HL-60 (cell line): Measurements from ENCODE around the gene TACR2.

ENCODE experiments used
- GABPA ChIP-seq: IDR thresholded peaks from 2 replicates; pipeline ENCODE4 v1.6.1; 2012; ENCODE audit warnings: low read depth
- POLR2AphosphoS5 ChIP-seq: IDR thresholded peaks from 2 replicates; pipeline ENCODE4 v1.6.1; 2012; ENCODE audit warnings: low read depth
- REST ChIP-seq: IDR thresholded peaks from 2 replicates; pipeline ENCODE4 v1.6.1; 2012; ENCODE audit warnings: low read depth; ENCODE audit not compliant: insufficient replicate concordance
- TF ChIP-seq, protein P1 (sequence below): IDR thresholded peaks from one replicate; pipeline ENCODE4 v1.5.1; 2011; ENCODE audit warnings: low read length, control low read depth, inconsistent platforms; ENCODE audit not compliant: insufficient read depth

GRCh38 chr10:69456880-69457693, 40.4 kb upstream of the TACR2 start:
- TF ChIP-seq, protein P1, sequence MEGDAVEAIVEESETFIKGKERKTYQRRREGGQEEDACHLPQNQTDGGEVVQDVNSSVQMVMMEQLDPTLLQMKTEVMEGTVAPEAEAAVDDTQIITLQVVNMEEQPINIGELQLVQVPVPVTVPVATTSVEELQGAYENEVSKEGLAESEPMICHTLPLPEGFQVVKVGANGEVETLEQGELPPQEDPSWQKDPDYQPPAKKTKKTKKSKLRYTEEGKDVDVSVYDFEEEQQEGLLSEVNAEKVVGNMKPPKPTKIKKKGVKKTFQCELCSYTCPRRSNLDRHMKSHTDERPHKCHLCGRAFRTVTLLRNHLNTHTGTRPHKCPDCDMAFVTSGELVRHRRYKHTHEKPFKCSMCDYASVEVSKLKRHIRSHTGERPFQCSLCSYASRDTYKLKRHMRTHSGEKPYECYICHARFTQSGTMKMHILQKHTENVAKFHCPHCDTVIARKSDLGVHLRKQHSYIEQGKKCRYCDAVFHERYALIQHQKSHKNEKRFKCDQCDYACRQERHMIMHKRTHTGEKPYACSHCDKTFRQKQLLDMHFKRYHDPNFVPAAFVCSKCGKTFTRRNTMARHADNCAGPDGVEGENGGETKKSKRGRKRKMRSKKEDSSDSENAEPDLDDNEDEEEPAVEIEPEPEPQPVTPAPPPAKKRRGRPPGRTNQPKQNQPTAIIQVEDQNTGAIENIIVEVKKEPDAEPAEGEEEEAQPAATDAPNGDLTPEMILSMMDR, result no peak
- no peak for TF ChIP-seq REST
- TF ChIP-seq POLR2AphosphoS5, result no peak
- TF ChIP-seq GABPA, result no peak
